ENCODE data around the gene IL36A.

The IL36A gene

DNA sequence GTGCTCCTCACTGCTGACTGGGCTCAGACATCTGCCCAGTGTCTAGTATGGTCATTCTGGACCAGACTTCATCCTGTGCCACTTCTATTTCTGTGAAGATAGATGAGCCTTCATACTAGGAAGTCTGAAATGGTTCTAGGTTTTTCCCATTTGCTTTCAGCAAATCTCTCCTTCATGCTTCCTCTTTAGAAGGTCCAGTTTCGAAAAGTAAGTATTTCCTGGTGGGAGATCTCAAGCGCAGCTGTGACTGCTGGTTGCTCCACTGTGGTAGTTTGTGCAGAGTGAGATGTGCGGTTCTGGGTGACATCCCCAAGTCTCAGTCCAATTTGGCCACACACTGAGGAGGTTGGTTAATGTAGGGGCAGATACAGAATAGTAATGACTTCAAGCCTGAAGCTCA is 33.0 kb downstream of the IL36A start:
- Mint-ChIP-seq H3K27me3 (peaks cover 34 to 63% of the 10 kb centered on the region in 2 donors), H3K27ac (no peak overlapping the region), H3K9me3 (no peaks in the 10 kb centered on the region), H3K4me3 (no peak overlapping the region), H3K36me3 (ENCODE audit: insufficient read depth) (no peaks in the 10 kb centered on the region), H3K4me1 (ENCODE audit: low read depth in 2 of 2) (no peaks in the 10 kb centered on the region)
- ATAC-seq (replicated peaks) (no peak), DNase-seq (no peak)

DNA sequence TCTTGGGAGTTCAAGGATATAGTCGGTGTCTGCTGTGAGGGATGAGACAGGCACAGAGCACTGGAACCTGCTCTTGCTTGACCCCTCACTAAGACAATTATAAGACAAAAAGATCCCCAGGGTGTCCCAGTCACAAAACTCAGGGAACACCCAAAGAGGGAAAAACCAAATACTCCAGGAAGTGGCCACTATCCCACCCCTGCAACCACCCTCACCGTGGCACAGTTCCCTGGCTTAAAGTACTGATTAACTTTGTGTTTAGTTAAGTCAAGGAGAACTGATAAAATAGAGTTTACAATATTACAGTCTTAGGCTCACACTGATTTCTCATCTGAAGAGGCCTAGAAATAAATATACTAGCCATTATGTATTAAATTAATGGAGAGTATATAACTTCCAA is 33.9 kb downstream of the IL36A start:
- Mint-ChIP-seq H3K4me1 (ENCODE audit: low read depth in 2 of 2) (no peaks in the 10 kb centered on the region), H3K4me3 (no peak overlapping the region), H3K27ac (no peak overlapping the region), H3K27me3 (peaks cover 30 to 54% of the 10 kb centered on the region in 2 donors), H3K36me3 (ENCODE audit: insufficient read depth) (no peaks in the 10 kb centered on the region), H3K9me3 (no peaks in the 10 kb centered on the region)
- ATAC-seq (replicated peaks) (no peak), DNase-seq (no peak)

DNA sequence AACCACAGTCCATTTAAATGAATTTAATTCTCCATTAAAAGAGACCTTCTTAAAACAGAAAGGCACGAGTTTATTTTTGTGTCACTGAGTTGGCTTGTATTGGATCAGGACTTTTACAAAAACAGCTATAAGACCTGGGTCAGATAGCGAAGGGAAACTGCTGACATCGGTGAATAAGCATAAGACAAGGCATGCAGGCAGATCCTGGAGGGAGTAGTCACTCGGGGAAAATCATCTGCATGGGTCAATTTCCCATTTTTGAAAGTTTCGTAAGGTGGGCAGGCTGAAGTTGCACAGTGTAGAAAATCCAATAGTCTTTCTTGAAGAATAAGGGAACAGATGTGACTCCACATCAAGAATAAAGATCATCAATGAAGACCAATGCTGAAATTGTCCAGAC is 34.5 kb downstream of the IL36A start:
- ATAC-seq (replicated peaks) (no peak), DNase-seq (no peak)
- no peaks in the 10 kb centered on the region for H3K36me3 Mint-ChIP-seq (ENCODE audit: insufficient read depth)
- H3K27ac Mint-ChIP-seq = no peak overlapping the region
- no peaks in the 10 kb centered on the region for H3K9me3 Mint-ChIP-seq
- peaks cover 24 to 49% of the 10 kb centered on the region in 2 donors for H3K27me3 Mint-ChIP-seq
- H3K4me3 Mint-ChIP-seq = no peak overlapping the region
- no peaks in the 10 kb centered on the region for H3K4me1 Mint-ChIP-seq (ENCODE audit: low read depth in 2 of 2)

DNA sequence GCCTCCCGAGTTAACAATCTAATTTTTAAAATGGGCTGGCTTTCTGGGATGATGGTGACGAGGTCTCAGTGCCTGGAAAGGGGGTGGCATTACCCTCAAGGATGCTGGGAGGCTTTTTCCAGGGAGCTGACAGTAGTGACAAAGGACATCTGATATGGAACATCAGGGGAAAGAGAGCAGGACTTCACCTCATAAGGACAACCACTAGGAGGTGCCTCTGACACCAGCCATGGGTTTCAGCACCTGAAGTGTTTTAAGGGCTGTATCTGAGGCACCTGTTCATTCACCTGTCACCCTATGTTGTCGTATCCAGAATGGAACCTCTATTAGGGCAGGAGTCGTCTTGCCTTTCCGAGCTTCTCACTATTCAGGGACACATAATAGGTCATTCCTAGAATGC is 36.6 kb downstream of the IL36A start:
- ATAC-seq (replicated peaks) = no peak
- H3K27me3 Mint-ChIP-seq = peaks cover 26 to 38% of the 10 kb centered on the region in 2 donors
- no peak overlapping the region for H3K4me3 Mint-ChIP-seq
- no peaks in the 10 kb centered on the region for H3K4me1 Mint-ChIP-seq (ENCODE audit: low read depth in 2 of 2)
- H3K27ac Mint-ChIP-seq = no peak overlapping the region
- DNase-seq = no peak
- H3K9me3 Mint-ChIP-seq = no peaks in the 10 kb centered on the region
- H3K36me3 Mint-ChIP-seq (ENCODE audit: insufficient read depth) = no peaks in the 10 kb centered on the region

DNA sequence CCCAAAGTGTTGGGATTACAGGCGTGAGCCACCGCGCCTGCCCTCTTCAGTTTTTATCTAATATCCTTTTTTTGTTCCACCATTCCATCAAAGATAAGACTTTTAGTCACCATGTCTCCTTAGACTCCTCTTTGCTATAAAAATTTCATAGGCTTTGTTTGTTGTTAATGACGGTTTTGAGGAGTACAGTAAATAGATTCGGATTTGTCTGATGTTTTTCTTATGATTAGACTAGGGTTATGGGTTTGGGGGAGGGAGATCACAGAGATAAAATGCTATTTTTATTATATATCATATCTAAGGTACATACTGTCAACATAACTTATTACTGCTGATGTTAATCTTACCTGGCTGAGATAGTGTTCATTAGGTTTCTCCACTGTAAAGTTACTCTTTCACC is 41.2 kb downstream of the IL36A start:
- Mint-ChIP-seq H3K9me3 (no peaks in the 10 kb centered on the region), H3K27me3 (peaks cover 28 to 40% of the 10 kb centered on the region in 2 donors), H3K4me1 (ENCODE audit: low read depth in 2 of 2) (no peaks in the 10 kb centered on the region), H3K4me3 (no peak overlapping the region), H3K36me3 (ENCODE audit: insufficient read depth) (no peaks in the 10 kb centered on the region), H3K27ac (no peak overlapping the region)
- ATAC-seq (replicated peaks) = no peak
- DNase-seq = no peak

DNA sequence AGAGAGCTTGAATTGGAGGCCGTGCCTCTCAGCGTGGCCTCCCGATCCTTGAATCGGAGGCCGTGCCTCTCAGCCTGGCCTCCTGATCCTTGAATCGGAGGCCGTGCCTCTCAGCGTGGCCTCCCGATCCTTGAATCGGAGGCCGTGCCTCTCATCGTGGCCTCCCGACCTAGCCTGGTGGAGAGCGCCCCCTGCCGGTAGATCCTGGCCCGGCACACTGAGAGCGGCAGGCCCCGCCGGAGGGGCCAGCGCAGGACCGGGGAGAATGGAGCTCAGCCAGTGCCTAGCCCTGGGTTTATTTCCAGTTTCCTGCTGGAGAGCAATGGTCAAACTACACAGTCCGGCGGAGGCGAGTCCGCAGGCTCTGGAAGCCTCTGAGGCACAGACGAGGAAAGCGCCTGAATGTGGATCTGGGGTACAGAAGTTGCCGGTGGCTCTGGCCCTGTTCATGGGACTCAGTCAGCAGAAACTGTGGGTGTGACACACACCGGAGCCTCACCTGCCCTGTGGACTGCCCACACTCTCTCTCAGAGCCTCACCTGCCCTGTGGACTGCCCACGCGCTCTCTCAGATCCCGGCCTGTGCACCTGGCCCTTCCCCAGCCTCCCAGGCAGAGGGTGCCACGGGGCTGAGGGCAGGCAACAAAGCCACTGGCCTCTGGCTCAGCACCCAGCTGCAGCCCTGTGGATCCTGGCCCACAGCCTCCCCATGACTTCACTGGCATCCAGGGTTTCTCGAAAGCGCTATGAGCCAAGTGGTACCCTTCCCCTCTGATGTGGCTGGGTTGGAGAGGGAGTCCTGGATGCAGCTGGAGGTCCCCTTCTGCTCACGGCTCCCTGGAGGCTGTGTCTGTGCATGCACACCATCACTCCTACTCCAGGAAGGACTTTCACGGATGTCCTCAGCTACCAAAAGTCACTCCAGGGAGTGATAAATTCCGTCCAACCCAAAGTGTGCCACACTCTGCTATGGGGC is 45.9 kb downstream of the IL36A start:
- H3K27ac Mint-ChIP-seq = no peak overlapping the region
- ATAC-seq (replicated peaks) = no peak

DNA sequence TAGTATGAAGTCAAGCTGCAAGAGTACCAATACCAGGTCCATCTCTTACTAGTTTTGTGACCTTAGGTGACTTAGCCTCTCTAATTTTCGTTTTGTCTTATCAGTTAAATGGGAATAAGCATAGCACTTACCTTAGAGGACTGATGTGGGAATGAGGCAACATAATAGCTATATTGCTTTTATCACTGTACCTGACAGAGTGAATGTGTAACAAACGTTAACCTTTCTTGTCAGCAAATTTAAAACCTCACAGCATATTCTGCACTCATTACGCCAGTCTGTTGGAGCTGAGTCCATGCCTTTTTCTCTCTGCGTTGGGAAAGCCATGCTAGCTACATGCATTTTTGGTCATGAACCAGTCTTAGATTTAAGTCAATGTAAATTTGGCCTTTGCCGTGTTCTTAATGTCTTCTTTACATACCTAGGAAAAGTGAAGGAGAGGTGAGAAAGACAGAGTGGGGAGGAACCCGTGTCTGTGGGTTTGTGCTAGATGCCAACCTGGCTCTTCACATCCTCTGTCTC is 47.2 kb downstream of the IL36A start, which contains the start of gene IL36B:
Gene IL36B, minus strand, starts transcription at position 472 of the 522 bp plus-strand sequence.
- Mint-ChIP-seq H3K4me1 (ENCODE audit: low read depth in 2 of 2) (peaks cover 1 to 4% of the 10 kb centered on the region in 2 donors), H3K27ac (no peak within 1 kb of the TSS), H3K27me3 (peaks cover 27 to 41% of the 10 kb centered on the region in 2 donors), H3K9me3 (no peaks in the 10 kb centered on the region), H3K4me3 (no peak within 1 kb of the TSS), H3K36me3 (ENCODE audit: insufficient read depth) (no peaks in the 10 kb centered on the region)
- no peak for DNase-seq
- ATAC-seq (replicated peaks) = no peak

More for the DNA sequence above, 45.9 kb downstream of the IL36A start:
- no peak for DNase-seq
- H3K4me1 Mint-ChIP-seq (ENCODE audit: low read depth in 2 of 2) = peaks cover 1 to 4% of the 10 kb centered on the region in 2 donors
- no peaks in the 10 kb centered on the region for H3K36me3 Mint-ChIP-seq (ENCODE audit: insufficient read depth)
- peaks cover 40 to 54% of the 10 kb centered on the region in 2 donors for H3K27me3 Mint-ChIP-seq
- H3K4me3 Mint-ChIP-seq = no peak overlapping the region
- no peaks in the 10 kb centered on the region for H3K9me3 Mint-ChIP-seq

DNA sequence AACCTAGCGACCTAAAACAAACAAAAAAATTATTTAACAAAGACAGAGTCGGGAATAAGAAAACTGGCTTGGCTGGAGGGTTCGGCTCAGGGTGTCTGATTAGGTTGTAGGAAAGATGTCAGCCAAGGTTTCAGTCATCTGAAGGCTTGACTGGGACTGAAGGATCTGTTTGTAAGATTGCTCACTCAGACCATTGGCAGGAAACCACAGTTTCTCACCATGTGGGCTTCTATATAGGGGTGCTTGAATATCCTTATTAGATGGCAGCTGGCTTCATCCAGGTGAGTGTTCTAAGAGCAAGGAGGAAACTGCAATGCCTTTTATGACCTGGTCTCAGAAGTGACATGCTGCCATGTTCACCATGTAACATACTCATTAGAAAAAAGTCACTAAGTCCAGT is 48.4 kb downstream of the IL36A start:
- peaks cover 24 to 38% of the 10 kb centered on the region in 2 donors for H3K27me3 Mint-ChIP-seq
- ATAC-seq (replicated peaks) = no peak
- no peaks in the 10 kb centered on the region for H3K9me3 Mint-ChIP-seq
- DNase-seq = no peak
- no peaks in the 10 kb centered on the region for H3K36me3 Mint-ChIP-seq (ENCODE audit: insufficient read depth)
- no peak overlapping the region for H3K27ac Mint-ChIP-seq
- H3K4me3 Mint-ChIP-seq = no peak overlapping the region
- peaks cover 1 to 4% of the 10 kb centered on the region in 2 donors for H3K4me1 Mint-ChIP-seq (ENCODE audit: low read depth in 2 of 2)

DNA sequence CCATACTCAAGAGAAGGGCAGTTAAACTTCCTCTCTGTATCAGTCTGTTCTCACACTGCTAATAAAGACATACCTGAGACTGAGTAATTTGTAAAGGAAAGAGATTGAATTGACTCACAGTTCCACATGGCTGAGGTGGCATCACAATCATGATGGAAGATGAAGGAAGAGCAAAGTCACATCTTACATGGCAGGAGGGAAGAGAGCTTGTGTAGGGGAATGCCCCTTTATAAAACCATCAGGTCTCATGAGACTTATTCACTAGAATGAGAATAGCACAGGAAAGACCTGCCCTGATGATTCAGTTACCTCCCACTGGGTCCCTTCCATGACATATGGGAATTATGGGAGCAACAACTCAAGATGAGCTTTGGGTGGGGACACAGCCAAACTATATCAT is 48.8 kb downstream of the IL36A start:
- no peaks in the 10 kb centered on the region for H3K9me3 Mint-ChIP-seq
- peaks cover 22 to 40% of the 10 kb centered on the region in 2 donors for H3K27me3 Mint-ChIP-seq
- DNase-seq = no peak
- H3K4me3 Mint-ChIP-seq = no peak overlapping the region
- no peak for ATAC-seq (replicated peaks)
- no peak overlapping the region for H3K27ac Mint-ChIP-seq
- peaks cover 1 to 4% of the 10 kb centered on the region in 2 donors for H3K4me1 Mint-ChIP-seq (ENCODE audit: low read depth in 2 of 2)
- H3K36me3 Mint-ChIP-seq (ENCODE audit: insufficient read depth) = no peaks in the 10 kb centered on the region

DNA sequence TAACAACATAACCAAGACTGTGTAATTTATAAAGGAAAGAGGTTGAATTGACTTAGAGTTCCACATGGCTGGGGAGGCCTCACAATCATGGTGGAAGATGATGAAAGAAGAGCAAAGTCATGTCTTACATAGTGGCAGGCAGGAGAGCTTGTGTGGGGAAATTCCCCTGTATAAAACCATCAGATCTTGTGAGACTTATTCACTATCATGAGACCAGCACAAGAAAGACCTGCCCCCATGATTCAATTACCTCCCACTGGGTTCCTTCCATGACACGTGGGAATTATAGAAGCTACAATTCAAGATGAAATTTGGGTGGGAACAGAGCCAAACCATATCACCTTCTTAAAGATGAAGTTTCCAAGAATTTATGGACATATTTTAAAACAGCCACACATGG is 51.3 kb downstream of the IL36A start:
- H3K36me3 Mint-ChIP-seq (ENCODE audit: insufficient read depth) = peaks cover 2% of the 10 kb centered on the region
- no peak overlapping the region for H3K27ac Mint-ChIP-seq
- no peaks in the 10 kb centered on the region for H3K9me3 Mint-ChIP-seq
- no peak for DNase-seq
- H3K4me1 Mint-ChIP-seq (ENCODE audit: low read depth in 2 of 2) = peaks cover 1 to 4% of the 10 kb centered on the region in 2 donors
- H3K4me3 Mint-ChIP-seq = no peak overlapping the region
- ATAC-seq (replicated peaks) = no peak
- peaks cover 19 to 58% of the 10 kb centered on the region in 2 donors for H3K27me3 Mint-ChIP-seq

DNA sequence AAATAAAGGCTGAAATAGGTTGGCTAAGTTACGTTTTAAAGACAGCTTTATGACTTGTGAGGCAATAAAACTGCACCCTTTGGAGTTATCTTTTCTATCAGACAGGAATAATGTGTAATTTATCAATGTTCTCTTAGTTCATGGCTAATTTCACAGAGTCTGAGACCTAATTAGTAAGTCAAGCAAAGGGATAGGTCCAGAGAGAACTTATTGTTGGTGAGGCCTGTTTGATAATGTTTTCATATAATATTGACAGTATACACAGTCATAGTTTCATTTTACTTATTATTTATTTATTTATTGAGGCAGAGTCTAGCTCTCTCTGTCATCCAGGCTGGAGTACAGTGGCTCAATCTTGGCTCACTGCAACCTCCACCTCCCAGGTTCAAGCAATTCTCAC is 51.9 kb downstream of the IL36A start:
- Mint-ChIP-seq H3K4me1 (ENCODE audit: low read depth in 2 of 2) (peaks cover 1 to 4% of the 10 kb centered on the region in 2 donors), H3K9me3 (no peaks in the 10 kb centered on the region), H3K27me3 (peaks cover 22 to 58% of the 10 kb centered on the region in 2 donors), H3K27ac (no peak overlapping the region), H3K4me3 (no peak overlapping the region), H3K36me3 (ENCODE audit: insufficient read depth) (peaks cover 2% of the 10 kb centered on the region)
- ATAC-seq (replicated peaks) (no peak), DNase-seq (no peak)
